Right lobe of liver (tissue), 6 donors: ENCODE data around the gene THEM4. TPM values are rescaled to one million over a fixed set of nuclear protein-coding genes. Genes with fewer than 3 reads are reported as not detected.
A peak's percentile ranks its signal among the peaks of the same experiment; 100 is the strongest.

ENCODE experiments used
- ATAC-seq, 4 donors: fragments of 200-7000 bp; cut with Tn5 transposase; one replicate each; pipeline ENCODE4 v1.9.1; 2020; ENCODE audit warnings: mild to moderate bottlenecking in 4 of 4, moderate library complexity in 4 of 4
- DNase-seq, 3 donors: peaks; one replicate each; pipeline ENCODE4 v3.0.0-alpha.2; 2020
- H3K27ac ChIP-seq, 3 donors: fragments of 200-600 bp; one replicate each; pipeline ENCODE4 v1.8.0; 2022
- H3K27me3 ChIP-seq, 2 donors: fragments of 200-600 bp; one replicate each; pipeline ENCODE4 v1.8.0; 2022
- H3K36me3 ChIP-seq, 4 donors: fragments of 200-600 bp; sonication (generic) in 1 of 4; one replicate each; pipeline versions ENCODE4 v1.5.1 to v1.8.0; 2017 to 2022; ENCODE audit warnings: control low read depth in 1 of 4
- H3K4me1 ChIP-seq, 4 donors: fragments of 200-600 bp; sonication (generic) in 1 of 4; one replicate each; pipeline versions ENCODE4 v1.5.1 to v1.8.0; 2017 to 2022; ENCODE audit warnings: control low read depth in 1 of 4
- H3K4me3 ChIP-seq, 3 donors: fragments of 200-600 bp; one replicate each; pipeline ENCODE4 v1.8.0; 2022
- H3K9me3 ChIP-seq, 4 donors: fragments of 200-600 bp; sonication (generic) in 1 of 4; one replicate each; pipeline versions ENCODE4 v1.5.1 to v1.8.0; 2017 to 2022; ENCODE audit warnings: control low read depth in 1 of 4
- POLR2A ChIP-seq: fragments of 450-650 bp; IDR thresholded peaks from one replicate; pipeline ENCODE4 v1.6.1; 2017; ENCODE audit warnings: antibody characterized with exemption, mild to moderate bottlenecking
- WGBS: methylation state at CpG from one replicate; pipeline ENCODE4 v1.1.6; 2018; ENCODE audit warnings: low coverage, low lambda C conversion rate; ENCODE audit not compliant: insufficient coverage; ENCODE audit errors: missing lambda C conversion rate; 5-methylcytosine and 5-hydroxymethylcytosine counted together
- intact Hi-C, 2 donors: fragments of 100-400 bp; cut with DNase I; formaldehyde crosslinking; loops; one replicate each; pipeline versions ENCODE4 v1.11.2 to v1.14.1; 2022
- small RNA-seq, 2 experiments: library from RNA; depleted of rRNA; stranded (forward); fragments of <200 nt; gene quantifications; one replicate each; pipeline ENCODE3, GENCODE V24; 2016
- total RNA-seq, 6 experiments: library from RNA; depleted of rRNA in 2 of 6; stranded (reverse); fragments of >200 nt in 2 of 6; fragmentation: NEBNext Ultra II Directional in 3 of 6; extraction: Animal tissue kit (Norgen Biotek cat#: 25700) in 3 of 6; gene quantifications; one replicate each; pipeline versions ENCODE4 v1.1.0 to v1.2.4, GENCODE V29; 2016 to 2023
- TF ChIP-seq, protein P1 (sequence below), 4 donors: fragments of 200-600 bp in 3 of 4; fragments of 450-650 bp in 1 of 4; IDR thresholded peaks; one replicate each; pipeline versions ENCODE4 v1.5.1 to v1.8.0; 2016 to 2022; ENCODE audit warnings: antibody characterized with exemption in 4 of 4, mild to moderate bottlenecking in 2 of 4
- donor health status: DM: no; HTN: yes; CAD: no.
- donor health status: DM: no; HTN: no; CAD: no.
- donor health status: DM: no; HTN: no; CAD: no.
- donor health status: DM: no; HTN: yes; CAD: no.
- donor health status: DM: no; HTN: yes; CAD: no.

Gene THEM4
- total RNA-seq, 6 experiments from 2014 or later = 8.5 to 19.1 (median 9.2) TPM

DNA sequence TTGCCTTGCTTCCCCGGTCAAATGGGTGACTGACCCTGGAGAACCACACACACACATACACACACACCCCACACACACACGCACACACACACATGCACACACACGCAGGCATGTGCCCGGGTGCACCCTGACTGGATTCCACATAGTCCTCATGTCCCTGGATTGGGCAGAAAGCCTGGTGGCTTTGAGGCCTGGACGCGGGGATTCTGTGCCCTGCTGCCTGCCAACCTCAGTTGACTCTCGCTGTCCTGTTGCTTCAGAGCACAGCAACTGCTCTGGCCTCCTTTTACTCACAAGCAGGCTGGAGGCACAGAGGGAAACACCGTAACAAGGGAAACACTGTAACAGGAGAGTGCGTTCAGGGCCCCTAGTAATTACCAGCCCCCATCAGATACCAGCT, 84.1 kb downstream of the THEM4 start:
- 38% methylated on average over 5 of the region's 9 CpGs for WGBS
- TF ChIP-seq, protein P1, sequence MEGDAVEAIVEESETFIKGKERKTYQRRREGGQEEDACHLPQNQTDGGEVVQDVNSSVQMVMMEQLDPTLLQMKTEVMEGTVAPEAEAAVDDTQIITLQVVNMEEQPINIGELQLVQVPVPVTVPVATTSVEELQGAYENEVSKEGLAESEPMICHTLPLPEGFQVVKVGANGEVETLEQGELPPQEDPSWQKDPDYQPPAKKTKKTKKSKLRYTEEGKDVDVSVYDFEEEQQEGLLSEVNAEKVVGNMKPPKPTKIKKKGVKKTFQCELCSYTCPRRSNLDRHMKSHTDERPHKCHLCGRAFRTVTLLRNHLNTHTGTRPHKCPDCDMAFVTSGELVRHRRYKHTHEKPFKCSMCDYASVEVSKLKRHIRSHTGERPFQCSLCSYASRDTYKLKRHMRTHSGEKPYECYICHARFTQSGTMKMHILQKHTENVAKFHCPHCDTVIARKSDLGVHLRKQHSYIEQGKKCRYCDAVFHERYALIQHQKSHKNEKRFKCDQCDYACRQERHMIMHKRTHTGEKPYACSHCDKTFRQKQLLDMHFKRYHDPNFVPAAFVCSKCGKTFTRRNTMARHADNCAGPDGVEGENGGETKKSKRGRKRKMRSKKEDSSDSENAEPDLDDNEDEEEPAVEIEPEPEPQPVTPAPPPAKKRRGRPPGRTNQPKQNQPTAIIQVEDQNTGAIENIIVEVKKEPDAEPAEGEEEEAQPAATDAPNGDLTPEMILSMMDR (IDR thresholded peaks at IDR 0.05) = no peak
- TF ChIP-seq POLR2A = no peak
- intact Hi-C loops = no loop called here

More for the DNA sequence above, 84.1 kb downstream of the THEM4 start:
- DNase-seq (peak in 1 of 3 donors; percentile 60), ATAC-seq (peak in 1 of 4 donors; percentile 34)
- H3K27me3 ChIP-seq = no peaks in the 10 kb centered on the region
- peaks cover 0 to 4% (median 1%) of the 10 kb centered on the region in 4 donors for H3K36me3 ChIP-seq
- H3K4me3 ChIP-seq = no peak overlapping the region
- H3K4me1 ChIP-seq = peaks cover 0 to 74% (median 25%) of the 10 kb centered on the region in 4 donors
- H3K9me3 ChIP-seq = no peaks in the 10 kb centered on the region
- no peak overlapping the region for H3K27ac ChIP-seq

Small RNA genes lying within 50 kb of the gene (small RNA-seq; reads per million reads assigned to genes)
- 0 reads per million in 2 experiments for gene RF00019

Other genes with a start within 250 kb of the THEM4 start
- gene CELF3, start 192.7 kb downstream of the THEM4 start, total RNA-seq = not detected
- gene RIIAD1, start 188.0 kb downstream of the THEM4 start, total RNA-seq = not detected
- 10 to 100 TPM; 21.3 to 35.7 (median 28.4) TPM for gene MRPL9, start 146.0 kb downstream of the THEM4 start, total RNA-seq
- gene TDRKH, start 119.0 kb downstream of the THEM4 start, total RNA-seq = 10 to 100 TPM in 1 of 6 experiments, 1 to 10 TPM in 5; 1.7 to 12.1 (median 3.3) TPM
- gene LINGO4, start 104.1 kb downstream of the THEM4 start, total RNA-seq = under 1 TPM; 0.12 to 0.37 (median 0.18) TPM
- gene RORC, start 77.7 kb downstream of the THEM4 start, total RNA-seq = 10 to 100 TPM; 13.3 to 33.9 (median 21.5) TPM
- not detected for gene C2CD4D, start 69.7 kb downstream of the THEM4 start, total RNA-seq
- not detected for gene THEM5, start 55.8 kb downstream of the THEM4 start, total RNA-seq
- 100 to 1,000 TPM in 1 of 6 experiments, 10 to 100 TPM in 5; 48.5 to 192 (median 61.7) TPM for gene S100A10, start 84.3 kb upstream of the THEM4 start, total RNA-seq
- 10 to 100 TPM; 11.0 to 68.5 (median 25.3) TPM for gene S100A11, start 127.5 kb upstream of the THEM4 start, total RNA-seq
- not detected for gene TCHHL1, start 179.6 kb upstream of the THEM4 start, total RNA-seq
- gene TCHH, start 205.9 kb upstream of the THEM4 start, total RNA-seq = under 1 TPM in 4 of 6 experiments, not detected in 2; 0.02 to 0.25 (median 0.12) TPM
- gene RPTN, start 249.7 kb upstream of the THEM4 start, total RNA-seq = not detected